ENCODE data around the gene SLC4A5.

DNA sequence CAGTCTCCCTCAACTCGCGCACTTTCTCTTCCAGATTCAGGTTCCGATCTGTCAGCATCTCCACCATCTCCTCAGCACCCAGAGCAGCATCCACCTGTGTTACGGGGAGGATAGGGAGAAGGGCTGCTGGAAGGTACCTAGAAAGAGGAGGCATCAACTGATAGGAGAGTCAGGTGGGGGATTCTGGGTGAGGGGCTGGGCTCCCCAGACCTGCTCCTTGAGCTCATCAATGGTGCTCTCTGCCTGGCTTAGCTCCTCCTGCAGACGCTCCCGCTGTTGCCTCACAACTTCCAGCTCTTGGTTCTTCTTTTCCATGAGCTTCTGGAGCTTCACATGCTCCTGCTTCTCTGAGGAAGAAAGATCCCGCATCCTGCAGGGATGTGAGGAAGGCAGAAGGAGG is 26.8 kb upstream of the SLC4A5 start:
- TF ChIP-seq, protein P1, sequence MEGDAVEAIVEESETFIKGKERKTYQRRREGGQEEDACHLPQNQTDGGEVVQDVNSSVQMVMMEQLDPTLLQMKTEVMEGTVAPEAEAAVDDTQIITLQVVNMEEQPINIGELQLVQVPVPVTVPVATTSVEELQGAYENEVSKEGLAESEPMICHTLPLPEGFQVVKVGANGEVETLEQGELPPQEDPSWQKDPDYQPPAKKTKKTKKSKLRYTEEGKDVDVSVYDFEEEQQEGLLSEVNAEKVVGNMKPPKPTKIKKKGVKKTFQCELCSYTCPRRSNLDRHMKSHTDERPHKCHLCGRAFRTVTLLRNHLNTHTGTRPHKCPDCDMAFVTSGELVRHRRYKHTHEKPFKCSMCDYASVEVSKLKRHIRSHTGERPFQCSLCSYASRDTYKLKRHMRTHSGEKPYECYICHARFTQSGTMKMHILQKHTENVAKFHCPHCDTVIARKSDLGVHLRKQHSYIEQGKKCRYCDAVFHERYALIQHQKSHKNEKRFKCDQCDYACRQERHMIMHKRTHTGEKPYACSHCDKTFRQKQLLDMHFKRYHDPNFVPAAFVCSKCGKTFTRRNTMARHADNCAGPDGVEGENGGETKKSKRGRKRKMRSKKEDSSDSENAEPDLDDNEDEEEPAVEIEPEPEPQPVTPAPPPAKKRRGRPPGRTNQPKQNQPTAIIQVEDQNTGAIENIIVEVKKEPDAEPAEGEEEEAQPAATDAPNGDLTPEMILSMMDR (IDR thresholded peaks at IDR 0.05; ENCODE audit: low read depth, low read length, poor library complexity, severe bottlenecking): no peak
- TF ChIP-seq EZH2phosphoT487 (IDR thresholded peaks at IDR 0.05; ENCODE audit: borderline replicate concordance, low read length): no peak

Data from DOHH2 (cell line).